ENCODE data around the gene ZNF202.

The ZNF202 gene

GRCh38 chr11:123718063-123718462 lies 23.4 kb downstream of the ZNF202 start:
- TF ChIP-seq FOXM1 (IDR thresholded peaks at IDR 0.05; ENCODE audit: borderline replicate concordance, low read depth) (no peak), TEAD4 (IDR thresholded peaks at IDR 0.05) (no peak), ZBTB7A (IDR thresholded peaks at IDR 0.05; ENCODE audit: low read depth) (no peak), TCF12 (IDR thresholded peaks at IDR 0.05; ENCODE audit: low read depth) (no peak), YY1 (IDR thresholded peaks at IDR 0.05; ENCODE audit: low read depth) (no peak), REST (IDR thresholded peaks at IDR 0.05; ENCODE audit: low read depth) (no peak), CREB1 (IDR thresholded peaks at IDR 0.05; ENCODE audit: low read depth) (no peak), TAF1 (IDR thresholded peaks at IDR 0.05; ENCODE audit: low read depth) (no peak), USF1 (IDR thresholded peaks at IDR 0.05) (no peak), NFIC (IDR thresholded peaks at IDR 0.05) (no peak), MAX (IDR thresholded peaks at IDR 0.05) (no peak), CEBPB (IDR thresholded peaks at IDR 0.05) (no peak)

GRCh38 chr11:123707606-123708205 lies 33.8 kb downstream of the ZNF202 start:
- TF ChIP-seq RAD21 (IDR thresholded peaks at IDR 0.05; ENCODE audit: low read depth) (peak; percentile 75), NFIC (IDR thresholded peaks at IDR 0.05) (no peak)

GRCh38 chr11:123707206-123707605 lies 34.3 kb downstream of the ZNF202 start:
- TF ChIP-seq REST (IDR thresholded peaks at IDR 0.05; ENCODE audit: low read depth) (no peak), TEAD4 (IDR thresholded peaks at IDR 0.05) (no peak), CEBPB (IDR thresholded peaks at IDR 0.05) (no peak), FOXM1 (IDR thresholded peaks at IDR 0.05; ENCODE audit: borderline replicate concordance, low read depth) (no peak), EGR1 (IDR thresholded peaks at IDR 0.05) (no peak), CREB1 (IDR thresholded peaks at IDR 0.05; ENCODE audit: low read depth) (no peak), YY1 (IDR thresholded peaks at IDR 0.05; ENCODE audit: low read depth) (no peak), USF1 (IDR thresholded peaks at IDR 0.05) (no peak), RAD21 (IDR thresholded peaks at IDR 0.05; ENCODE audit: low read depth) (no peak), TAF1 (IDR thresholded peaks at IDR 0.05; ENCODE audit: low read depth) (no peak)

- TF ChIP-seq EP300 (IDR thresholded peaks at IDR 0.05; ENCODE audit: borderline replicate concordance) (no peak), YY1 (IDR thresholded peaks at IDR 0.05; ENCODE audit: low read depth) (no peak), RAD21 (IDR thresholded peaks at IDR 0.05; ENCODE audit: low read depth) (no peak), MAX (IDR thresholded peaks at IDR 0.05) (no peak)
Observed at GRCh38 chr11:123704341-123704740, 37.1 kb downstream of the ZNF202 start.

- TF ChIP-seq CREB1 (IDR thresholded peaks at IDR 0.05; ENCODE audit: low read depth): no peak
- no peak for TF ChIP-seq NFIC (IDR thresholded peaks at IDR 0.05)
- no peak for TF ChIP-seq TEAD4 (IDR thresholded peaks at IDR 0.05)
- TF ChIP-seq RAD21 (IDR thresholded peaks at IDR 0.05; ENCODE audit: low read depth): no peak
Observed at GRCh38 chr11:123702696-123703095, 38.8 kb downstream of the ZNF202 start.

- TF ChIP-seq FOXM1 (IDR thresholded peaks at IDR 0.05; ENCODE audit: borderline replicate concordance, low read depth): no peak
- no peak for TF ChIP-seq NFIC (IDR thresholded peaks at IDR 0.05)
- TF ChIP-seq RAD21 (IDR thresholded peaks at IDR 0.05; ENCODE audit: low read depth): no peak
- no peak for TF ChIP-seq USF1 (IDR thresholded peaks at IDR 0.05)
- no peak for TF ChIP-seq REST (IDR thresholded peaks at IDR 0.05; ENCODE audit: low read depth)
- no peak for TF ChIP-seq CREB1 (IDR thresholded peaks at IDR 0.05; ENCODE audit: low read depth)
- no peak for TF ChIP-seq EP300 (IDR thresholded peaks at IDR 0.05; ENCODE audit: borderline replicate concordance)
- no peak for TF ChIP-seq ZBTB7A (IDR thresholded peaks at IDR 0.05; ENCODE audit: low read depth)
- TF ChIP-seq EGR1 (IDR thresholded peaks at IDR 0.05): no peak
- no peak for TF ChIP-seq TCF12 (IDR thresholded peaks at IDR 0.05; ENCODE audit: low read depth)
- TF ChIP-seq TEAD4 (IDR thresholded peaks at IDR 0.05): no peak
- TF ChIP-seq TAF1 (IDR thresholded peaks at IDR 0.05; ENCODE audit: low read depth): no peak
Observed at GRCh38 chr11:123702139-123702538, 39.3 kb downstream of the ZNF202 start.
